GM18858 (cell line): ENCODE measurements around the gene TMEM174.

ENCODE experiments used
- ATAC-seq: cut with Tn5 transposase; IDR thresholded peaks from one replicate; pipeline ENCODE4 v1.9.1; 2021; ENCODE audit not compliant: unreplicated experiment

Gene TMEM174

GRCh38 chr5:73152411-73153388 is 20.3 kb upstream of the TMEM174 start:
- ATAC-seq: no peak

- ATAC-seq: no peak
These were observed 19.5 kb upstream of the TMEM174 start for GRCh38 chr5:73153513-73153912.

- ATAC-seq: no peak
These were observed 18.6 kb upstream of the TMEM174 start for GRCh38 chr5:73154208-73155006.

- no peak for ATAC-seq
These were observed 17.4 kb upstream of the TMEM174 start for GRCh38 chr5:73155271-73156222.

GRCh38 chr5:73157414-73158303 is 15.3 kb upstream of the TMEM174 start:
- ATAC-seq: no peak

GRCh38 chr5:73158313-73158712 is 14.7 kb upstream of the TMEM174 start:
- ATAC-seq: no peak

- ATAC-seq: peak; percentile 73
These were observed 12.7 kb upstream of the TMEM174 start for GRCh38 chr5:73160239-73160671.

GRCh38 chr5:73170522-73170921 is 2.5 kb upstream of the TMEM174 start:
- no peak for ATAC-seq

- ATAC-seq: no peak
These were observed 1.5 kb upstream of the TMEM174 start for GRCh38 chr5:73171495-73171894.

GRCh38 chr5:73174100-73174815 is 1.3 kb downstream of the TMEM174 start:
- ATAC-seq: no peak

- no peak for ATAC-seq
These were observed 3.3 kb downstream of the TMEM174 start for GRCh38 chr5:73176250-73176649.

- no peak for ATAC-seq
These were observed 5.3 kb downstream of the TMEM174 start for GRCh38 chr5:73178265-73178664.

- no peak for ATAC-seq
These were observed 6.7 kb downstream of the TMEM174 start for GRCh38 chr5:73179730-73180129.

- ATAC-seq: no peak
These were observed 7.6 kb downstream of the TMEM174 start for GRCh38 chr5:73180566-73180965.

GRCh38 chr5:73182307-73182706 is 9.3 kb downstream of the TMEM174 start:
- ATAC-seq: no peak

- no peak for ATAC-seq
These were observed 10.0 kb downstream of the TMEM174 start for GRCh38 chr5:73183000-73183399.

GRCh38 chr5:73183481-73183891 is 10.5 kb downstream of the TMEM174 start:
- no peak for ATAC-seq

GRCh38 chr5:73186976-73187375 is 14.0 kb downstream of the TMEM174 start:
- no peak for ATAC-seq
